Activated CD8-positive, alpha-beta memory T cell treated with anti-CD3 and anti-CD28 coated beads for 36 hours (primary cell): Measurements from ENCODE around the gene EVA1A. TPM values are rescaled to one million over a fixed set of nuclear protein-coding genes. Genes with fewer than 3 reads are reported as not detected.
"Not testable (repeated sequence)": the region's sequence is repeated elsewhere in the genome, so short reads cannot be mapped to it uniquely, and the experiment has no call there.

Experiments used
- CTCF ChIA-PET: fragments of 350-600 bp; sonication (Branson Sonifier 250); formaldehyde crosslinking; loops from one replicate; lab custom pipeline; 2021; ENCODE audit warnings: antibody characterized with exemption; lab: Charles Lee
- POLR2A ChIA-PET: fragments of 350-600 bp; sonication (Branson Sonifier 250); formaldehyde crosslinking; loops from one replicate; lab custom pipeline; 2021; ENCODE audit warnings: antibody characterized with exemption; lab: Charles Lee
- total RNA-seq, 2 experiments: library from RNA; stranded (reverse); gene quantifications; one replicate each; pipeline ENCODE4 v1.2.3, GENCODE V29; 2021

EVA1A gene
- total RNA-seq, 2 experiments from 2014 or later: not detected

- ChIA-PET CTCF (no interaction called here), POLR2A (no interaction called here)
These were observed 61.2 kb downstream of the EVA1A start for GRCh38 chr2:75499534-75499933.

- POLR2A ChIA-PET: no interaction called here
- CTCF ChIA-PET: no interaction called here
These were observed 61.8 kb downstream of the EVA1A start for GRCh38 chr2:75498907-75499306.

- POLR2A ChIA-PET: no interaction called here
- CTCF ChIA-PET: no interaction called here
These were observed 63.5 kb downstream of the EVA1A start for GRCh38 chr2:75497256-75497655.

- POLR2A ChIA-PET: no interaction called here
- CTCF ChIA-PET: no interaction called here
These were observed 64.9 kb downstream of the EVA1A start for GRCh38 chr2:75495862-75496261.

- ChIA-PET CTCF (no interaction called here), POLR2A (no interaction called here)
These were observed 66.5 kb downstream of the EVA1A start for GRCh38 chr2:75494137-75494769.

- CTCF ChIA-PET: no interaction called here
- POLR2A ChIA-PET: no interaction called here
These were observed 67.5 kb downstream of the EVA1A start for GRCh38 chr2:75493230-75493629.

- POLR2A ChIA-PET: no interaction called here
- CTCF ChIA-PET: no interaction called here
These were observed 69.5 kb downstream of the EVA1A start for GRCh38 chr2:75491129-75491753.

- POLR2A ChIA-PET: no interaction called here
- CTCF ChIA-PET: no interaction called here
These were observed 71.0 kb downstream of the EVA1A start for GRCh38 chr2:75489721-75490120.

GRCh38 chr2:75488157-75488556 lies 72.6 kb downstream of the EVA1A start:
- ChIA-PET POLR2A (no interaction called here), CTCF (no interaction called here)

GRCh38 chr2:75486735-75487134 lies 74.0 kb downstream of the EVA1A start:
- POLR2A ChIA-PET, CTCF ChIA-PET: not testable (repeated sequence)

- ChIA-PET POLR2A (no interaction called here), CTCF (no interaction called here)
These were observed 75.9 kb downstream of the EVA1A start for GRCh38 chr2:75484840-75485239.

- POLR2A ChIA-PET: no interaction called here
- CTCF ChIA-PET: no interaction called here
These were observed 76.9 kb downstream of the EVA1A start for GRCh38 chr2:75483878-75484277.

GRCh38 chr2:75482398-75482797 lies 78.3 kb downstream of the EVA1A start:
- ChIA-PET CTCF (no interaction called here), POLR2A (no interaction called here)

- CTCF ChIA-PET: no interaction called here
- POLR2A ChIA-PET: no interaction called here
These were observed 79.5 kb downstream of the EVA1A start for GRCh38 chr2:75480971-75481836.

- POLR2A ChIA-PET, CTCF ChIA-PET: not testable (repeated sequence)
These were observed 83.0 kb downstream of the EVA1A start for GRCh38 chr2:75477696-75478095.

GRCh38 chr2:75476761-75477160 lies 84.0 kb downstream of the EVA1A start:
- CTCF ChIA-PET: no interaction called here
- POLR2A ChIA-PET: no interaction called here

GRCh38 chr2:75475976-75476375 lies 84.8 kb downstream of the EVA1A start:
- ChIA-PET POLR2A (no interaction called here), CTCF (no interaction called here)

GRCh38 chr2:75475049-75475448 lies 85.7 kb downstream of the EVA1A start:
- POLR2A ChIA-PET: no interaction called here
- CTCF ChIA-PET: no interaction called here

- ChIA-PET CTCF (no interaction called here), POLR2A (no interaction called here)
These were observed 86.6 kb downstream of the EVA1A start for GRCh38 chr2:75474115-75474514.

GRCh38 chr2:75466708-75467311 lies 93.9 kb downstream of the EVA1A start:
- ChIA-PET CTCF (no interaction called here), POLR2A (no interaction called here)
